A549 treated with ZK216348 at 1 μM for 4 hours (cell line): Measurements from ENCODE around the gene LARP1. TPM values are rescaled to one million over a fixed set of nuclear protein-coding genes. Genes with fewer than 3 reads are reported as not detected.

Experiments used
- total RNA-seq: library from RNA; stranded (reverse); fragments of 200-300 nt; extraction: Qiagen RNA extraction; gene quantifications from 5 replicates; pipeline ENCODE4 v1.2.3, GENCODE V29; 2022; ENCODE audit warnings: low read depth

LARP1 gene
- total RNA-seq, result 120 to 169 TPM (median 125 TPM) in 5 replicates

GRCh38 chr5:154755361-154756008, at the start of gene LARP1:
LARP1 (plus strand) TSS chr5:154755377; CDS start chr5:154755758, 381 bp downstream.

GRCh38 chr5:154850255-154851062, 95.3 kb downstream of the LARP1 start, which contains the start of gene FAXDC2:
FAXDC2 (minus strand) TSS chr5:154850603; CDS start chr5:154838178, 12,425 bp downstream.

GRCh38 chr5:154858297-154858971, 103.3 kb downstream of the LARP1 start, which contains the start of gene CNOT8:
CNOT8 (plus strand) TSS chr5:154858627; CDS start chr5:154863279, 4,652 bp downstream.

Other genes starting within 250 kb of the LARP1 start
- gene FAXDC2, start 95.2 kb downstream of the LARP1 start, total RNA-seq, result 0.05 to 0.27 TPM (median 0.09 TPM) in 4 of 5 replicates, not detected in the other
- 25.7 to 38.4 TPM (median 36.5 TPM) in 5 replicates for gene CNOT8, start 103.2 kb downstream of the LARP1 start, total RNA-seq
- 21.6 to 25.0 TPM (median 22.4 TPM) in 5 replicates for gene GEMIN5, start 182.8 kb downstream of the LARP1 start, total RNA-seq
- gene MRPL22, start 185.7 kb downstream of the LARP1 start, total RNA-seq, result 55.1 to 65.6 TPM (median 60.7 TPM) in 5 replicates